AG04449 (cell line): ENCODE results near the gene PEX14.

ENCODE experiments used
- CTCF ChIA-PET: fragments of 350-600 bp; formaldehyde crosslinking; extraction: SDS; loops from one replicate; lab custom pipeline; 2021; ENCODE audit warnings: antibody characterized with exemption; lab: Yijun Ruan, JAX
- POLR2A ChIA-PET: fragments of 400-600, 350-600 bp; formaldehyde crosslinking; extraction: SDS; loops from one replicate; lab custom pipeline; 2020; ENCODE audit warnings: antibody characterized with exemption, inconsistent platforms; lab: Yijun Ruan, JAX
- DNase-seq: peaks from one replicate; pipeline ENCODE4 v3.0.0-alpha.2; 2010; ENCODE audit warnings: low read depth, low spot score
- H3K4me3 ChIP-seq: 2 replicates; pipeline ENCODE4 v1.5.1; 2011; ENCODE audit warnings: low read depth, mild to moderate bottlenecking, control low read depth, low read length
- CTCF ChIP-seq: IDR thresholded peaks from one replicate; pipeline ENCODE4 v1.5.1; 2011; ENCODE audit warnings: mild to moderate bottlenecking, moderate library complexity, low read length, control low read depth, inconsistent platforms; ENCODE audit not compliant: insufficient read depth; ENCODE audit errors: missing control alignments

The PEX14 gene

DNA sequence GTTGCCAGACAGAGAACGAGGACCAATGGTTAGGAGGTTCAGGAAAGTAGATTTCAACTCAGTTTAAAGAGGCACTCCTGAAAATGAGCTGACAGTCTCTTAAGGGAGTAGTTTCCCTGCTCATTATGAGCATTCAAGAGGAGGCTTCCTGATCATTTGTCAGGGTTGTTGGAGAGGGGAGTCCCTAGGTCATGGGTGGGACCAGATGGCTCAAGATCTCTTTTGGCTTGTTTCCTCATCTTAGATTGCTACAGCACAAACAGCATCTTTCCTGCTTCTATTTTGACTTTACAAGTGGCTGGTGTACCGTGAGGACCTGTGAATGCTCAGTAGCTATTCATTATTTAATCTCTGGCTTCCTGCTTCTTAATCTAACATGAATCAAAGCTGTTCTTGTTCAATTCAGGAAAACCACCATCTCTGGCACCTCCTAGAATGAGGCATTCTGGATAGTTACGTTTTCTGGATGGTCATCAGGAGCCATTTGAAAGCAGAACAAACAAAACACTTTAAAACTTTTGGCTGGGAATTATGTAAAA is 47.6 kb downstream of the PEX14 start:
- H3K4me3 ChIP-seq = no peak overlapping the region
- no peak for DNase-seq
- no peak for TF ChIP-seq CTCF
- CTCF ChIA-PET = interaction anchor here (0.9 to 3.3 kb wide), 9 partner anchors 8 to 420 kb away, joined by 3 to 23 read pairs (median 6); no protein-coding TSS in a partner anchor
- POLR2A ChIA-PET = no interaction called here

DNA sequence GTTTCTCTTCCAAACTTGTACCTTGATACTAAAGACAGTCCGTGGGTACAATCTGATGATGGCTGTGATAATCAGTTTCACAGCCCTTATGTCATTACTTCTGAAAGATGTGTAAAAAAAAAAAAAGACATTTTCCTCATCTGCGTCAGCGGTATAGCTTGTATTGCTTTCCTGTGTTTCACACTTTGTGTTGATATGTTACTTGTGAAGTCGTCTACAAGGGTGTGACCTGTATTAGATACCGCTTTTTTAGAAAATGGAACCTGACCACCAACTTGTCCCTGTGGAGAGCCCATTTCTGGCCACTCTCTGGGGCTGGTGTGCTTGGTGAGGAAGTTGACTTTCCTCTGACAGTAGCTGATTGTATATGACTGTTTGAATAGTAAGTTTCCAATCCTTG is 50.5 kb downstream of the PEX14 start:
- no peak for TF ChIP-seq CTCF
- no peak overlapping the region for H3K4me3 ChIP-seq
- ChIA-PET POLR2A (interaction anchor here (0.8 kb wide), 1 partner anchor 10 kb away, joined by 3 read pairs; no protein-coding TSS in a partner anchor), CTCF (interaction anchor here (1.1 to 3.3 kb wide), 4 partner anchors 11 to 342 kb away, joined by 4 to 23 read pairs (median 8); no protein-coding TSS in a partner anchor)
- no peak for DNase-seq

DNA sequence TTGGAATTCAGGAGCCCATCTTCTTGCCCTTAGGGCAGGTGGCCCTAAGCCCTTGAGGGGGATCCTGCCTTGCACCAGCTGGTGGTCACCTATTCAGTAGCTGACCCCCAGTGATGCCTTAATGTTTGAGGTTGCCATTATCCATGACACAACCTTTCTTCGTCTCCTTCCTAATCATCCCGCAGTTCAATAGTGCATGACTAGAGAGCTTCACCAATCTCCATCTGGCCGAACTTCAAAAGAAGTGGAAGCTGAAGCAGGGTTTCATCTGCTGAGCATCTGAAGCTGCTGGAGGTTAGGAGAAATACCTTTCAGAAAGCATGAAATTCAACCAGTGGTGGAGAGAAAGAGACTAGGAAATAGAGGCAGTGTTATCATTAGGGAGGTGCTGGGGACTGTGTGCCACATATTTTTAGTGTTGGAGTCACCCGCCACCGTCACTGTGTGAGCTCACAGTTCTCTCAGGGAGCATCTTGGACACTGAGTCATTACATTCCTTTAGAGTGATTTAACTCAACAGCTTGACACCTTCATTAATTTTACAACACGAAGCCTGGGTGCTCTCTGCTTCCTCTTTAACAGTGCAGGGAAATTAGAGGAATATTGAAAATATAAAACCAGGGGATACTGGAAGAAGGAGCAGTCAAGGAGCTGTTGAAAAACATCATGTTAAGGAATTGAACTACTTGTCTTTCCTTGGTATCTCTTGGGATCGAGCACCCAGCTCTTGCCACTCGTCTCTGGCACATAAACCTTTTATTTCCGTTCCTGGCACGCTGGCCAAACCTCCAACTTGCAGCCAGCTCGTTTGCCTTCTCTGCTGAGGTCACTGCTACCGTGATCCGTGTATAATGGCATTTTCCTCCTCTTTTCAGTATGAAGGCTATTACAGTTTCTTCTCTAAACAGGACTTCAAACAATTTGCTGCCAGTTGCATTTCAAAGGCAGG is 53.6 kb downstream of the PEX14 start:
- CTCF ChIA-PET = interaction anchor here (0.5 to 3.7 kb wide), 16 partner anchors 8 to 434 kb away, joined by 3 to 42 read pairs (median 4); no protein-coding TSS in a partner anchor
- DNase-seq = peak; percentile 66
- POLR2A ChIA-PET = interaction anchor here (0.5 to 1.3 kb wide), 3 partner anchors 17 to 73 kb away, joined by 3 to 5 read pairs (median 5); no protein-coding TSS in a partner anchor
- peak overlapping the region; percentile 32 for H3K4me3 ChIP-seq
- no peak for TF ChIP-seq CTCF

DNA sequence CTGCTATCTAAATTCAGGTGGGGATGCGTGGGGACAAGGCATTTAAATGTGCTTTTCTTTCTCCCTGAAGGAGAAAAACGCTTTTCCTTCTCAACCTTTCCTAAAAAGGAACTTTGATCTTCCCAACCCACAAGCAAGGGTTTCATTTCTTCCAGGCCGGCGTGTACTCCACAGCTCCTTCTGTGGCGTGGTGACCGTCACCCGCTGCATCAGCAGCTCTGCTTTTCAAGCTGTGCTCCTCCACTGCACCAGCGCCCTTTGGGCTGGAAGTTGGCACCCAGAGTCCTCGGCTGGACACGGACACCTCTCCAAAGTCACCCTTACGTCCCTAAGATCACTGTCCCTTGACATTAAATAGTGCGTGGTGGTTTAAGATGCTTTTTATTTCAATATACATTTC is 54.3 kb downstream of the PEX14 start:
- CTCF ChIA-PET = interaction anchor here (0.8 to 3.7 kb wide), 12 partner anchors 9 to 433 kb away, joined by 3 to 42 read pairs (median 6); no protein-coding TSS in a partner anchor

GRCh38 chr1:10529765-10530164 is 55.0 kb downstream of the PEX14 start:
- ChIA-PET POLR2A (no interaction called here), CTCF (interaction anchor here (0.8 to 3.7 kb wide), 6 partner anchors 9 to 412 kb away, joined by 3 to 42 read pairs (median 14); no protein-coding TSS in a partner anchor)
- DNase-seq = no peak
- TF ChIP-seq CTCF = no peak
- no peak overlapping the region for H3K4me3 ChIP-seq

More for the DNA sequence above, 54.3 kb downstream of the PEX14 start:
- no peak for DNase-seq
- H3K4me3 ChIP-seq = no peak overlapping the region; the same call in 1 of the 2 replicates
- POLR2A ChIA-PET = interaction anchor here (0.5 to 1.3 kb wide), 2 partner anchors 18 to 65 kb away, joined by 3 to 5 read pairs; no protein-coding TSS in a partner anchor
- no peak for TF ChIP-seq CTCF
